Esophagus mucosa (tissue), 1 donor: ENCODE results near the gene ARID1B. TPM values are rescaled to one million over a fixed set of nuclear protein-coding genes. Genes with fewer than 3 reads are reported as not detected.
A peak's percentile ranks its signal among the peaks of the same experiment; 100 is the strongest.

Source experiments
- ATAC-seq: fragments of 200-7000 bp; cut with Tn5 transposase; one replicate; pipeline ENCODE4 v1.9.1; 2020
- total RNA-seq: library from RNA; stranded (reverse); gene quantifications from one replicate; pipeline ENCODE4 v1.2.4, GENCODE V29; 2023
- donor health status: DM: yes; HTN: yes; CAD: no.

ARID1B gene
- total RNA-seq, 1 donor from 2014 or later: 45.7 TPM

- no peak for ATAC-seq
Observed at GRCh38 chr6:157233156-157233555, 456.0 kb downstream of the ARID1B start.

DNA sequence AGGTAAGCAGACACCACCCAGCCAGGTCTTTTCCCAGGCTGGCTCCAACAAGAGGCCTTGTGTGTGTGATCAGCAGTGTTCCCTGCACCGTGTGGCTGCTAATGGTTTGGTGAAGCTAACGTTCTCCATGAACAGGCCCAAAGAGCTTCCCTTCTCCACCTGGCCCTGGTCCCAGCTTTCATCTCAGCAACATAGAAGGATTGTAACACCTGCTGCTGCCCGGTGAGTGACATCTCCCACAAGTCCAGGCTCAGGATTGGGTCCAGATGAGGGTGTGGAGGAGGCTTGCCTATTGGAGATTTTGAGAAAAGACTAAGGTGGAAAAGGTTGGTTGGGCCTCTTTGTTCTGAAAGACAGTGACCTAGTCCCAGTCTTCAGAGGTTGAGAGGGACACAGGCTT is 456.5 kb downstream of the ARID1B start:
- no peak for ATAC-seq

GRCh38 chr6:157235600-157236039 is 458.4 kb downstream of the ARID1B start:
- ATAC-seq: peak; percentile 79

DNA sequence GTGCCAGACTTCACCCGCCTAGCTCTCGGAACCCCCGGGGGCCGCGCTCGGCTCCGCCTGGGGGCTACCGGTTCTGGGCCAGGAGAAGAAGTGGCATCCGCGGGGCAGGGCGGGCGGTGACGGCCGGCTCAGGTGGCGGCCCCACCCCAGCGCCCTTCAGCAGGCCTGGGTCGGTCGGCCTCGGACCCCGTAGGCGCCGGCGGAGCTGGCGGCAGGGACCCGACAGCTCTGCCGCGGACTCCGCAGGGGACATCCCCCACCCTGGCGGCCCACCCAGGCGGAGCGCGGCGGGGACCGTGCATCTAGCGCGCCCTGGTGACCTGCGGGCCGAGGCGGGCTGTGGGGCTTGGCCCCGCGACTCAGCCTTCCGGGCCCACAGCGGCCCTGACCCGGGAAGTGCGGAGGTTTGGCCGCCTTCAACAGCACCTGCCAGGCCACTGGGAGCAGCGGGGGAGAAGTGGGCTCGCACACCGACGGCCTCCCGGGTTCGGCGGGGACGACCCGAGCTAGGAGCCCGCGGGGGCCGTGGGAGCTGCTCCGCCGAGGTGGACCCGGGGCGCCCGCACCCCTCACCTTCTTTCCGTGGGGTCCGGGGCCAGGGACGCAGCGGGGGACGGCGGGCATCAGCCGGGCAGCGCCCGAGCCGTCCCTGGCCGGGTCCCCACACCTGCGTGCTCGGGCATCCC is 459.0 kb downstream of the ARID1B start:
- peak; percentile 50 for ATAC-seq

- no peak for ATAC-seq
Observed at GRCh38 chr6:157238346-157238745, 461.2 kb downstream of the ARID1B start.

DNA sequence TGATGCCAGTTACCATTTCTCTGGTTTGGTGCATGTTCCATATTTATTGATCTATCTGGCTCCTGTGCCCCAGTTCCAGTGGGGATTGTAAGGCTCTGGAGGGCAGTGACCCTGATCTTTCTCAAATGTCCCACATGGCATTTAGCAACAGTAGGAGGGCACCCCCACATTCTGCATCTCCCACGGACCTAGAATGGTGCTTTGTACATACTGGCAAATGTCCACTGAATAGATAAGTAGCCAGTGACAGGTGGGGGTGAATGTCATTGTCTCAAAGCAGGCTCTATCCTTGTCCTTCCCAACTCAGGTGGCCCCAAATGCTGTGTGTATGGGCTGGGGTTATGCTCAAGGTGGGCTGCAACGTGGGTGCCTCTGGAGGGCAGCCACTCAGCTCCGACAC is 462.0 kb downstream of the ARID1B start:
- no peak for ATAC-seq

DNA sequence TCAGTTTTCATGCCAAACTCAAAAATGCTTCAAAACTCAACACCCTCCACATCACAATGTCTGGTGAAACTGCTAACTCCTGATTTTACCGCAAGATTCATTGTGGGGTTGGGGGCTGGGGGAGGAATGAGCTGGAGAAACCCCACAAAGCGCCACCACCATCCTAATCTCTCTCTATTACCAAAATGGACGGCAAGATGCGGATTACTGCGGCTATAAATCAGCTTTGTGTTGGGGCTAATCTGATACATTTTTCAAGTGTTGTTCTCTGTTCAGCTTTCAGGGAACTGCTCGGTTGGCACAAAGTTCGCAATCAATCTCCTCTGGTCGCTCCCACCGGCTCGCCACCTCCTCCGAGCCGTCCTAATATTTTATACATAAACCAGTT is 462.5 kb downstream of the ARID1B start:
- no peak for ATAC-seq

- peak; percentile 71 for ATAC-seq
Observed at GRCh38 chr6:157240059-157240959, 463.1 kb downstream of the ARID1B start.

DNA sequence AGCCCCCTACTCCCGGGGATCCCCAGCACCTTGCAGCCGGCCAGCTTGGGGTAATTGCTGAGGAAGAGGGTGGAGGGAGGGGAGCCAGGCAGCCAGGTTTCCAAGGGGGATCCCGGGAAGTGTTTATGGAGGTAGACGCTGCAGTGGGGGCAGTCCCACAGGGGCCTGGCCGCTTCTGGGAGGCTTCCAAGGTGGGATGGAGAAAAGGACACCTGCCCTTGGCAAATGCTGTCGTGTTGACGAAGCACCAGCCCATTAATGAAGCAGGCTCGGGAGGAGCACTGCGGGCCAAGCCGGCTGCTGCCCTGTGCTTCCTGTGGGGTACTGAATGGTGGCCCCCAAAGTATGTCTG is 463.8 kb downstream of the ARID1B start:
- ATAC-seq: no peak

- no peak for ATAC-seq
Observed at GRCh38 chr6:157242791-157243190, 465.6 kb downstream of the ARID1B start.

GRCh38 chr6:157244175-157244574 is 467.0 kb downstream of the ARID1B start:
- ATAC-seq: peak; percentile 27

- no peak for ATAC-seq
Observed at GRCh38 chr6:157244780-157245179, 467.6 kb downstream of the ARID1B start.

DNA sequence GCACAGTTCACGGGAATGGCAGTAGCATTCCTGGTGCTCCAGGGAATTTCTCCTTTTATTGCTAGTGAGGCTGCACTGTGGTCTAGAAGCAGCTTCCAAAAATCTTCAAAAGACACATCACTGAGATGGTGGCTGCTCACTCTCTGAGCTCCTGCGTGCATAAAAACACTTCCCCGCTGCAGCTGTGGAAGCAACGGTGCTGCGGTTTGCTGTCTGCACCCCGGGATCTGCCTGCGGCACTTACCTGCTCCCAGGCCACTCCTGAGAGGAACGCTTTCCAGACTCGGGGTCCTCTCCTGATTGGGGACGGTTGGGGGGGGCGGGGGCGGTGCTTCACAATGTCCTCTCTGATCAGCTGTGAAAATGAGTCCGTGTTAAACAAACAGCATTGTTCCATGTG is 468.3 kb downstream of the ARID1B start:
- no peak for ATAC-seq

GRCh38 chr6:157246048-157246630 is 469.0 kb downstream of the ARID1B start:
- no peak for ATAC-seq

DNA sequence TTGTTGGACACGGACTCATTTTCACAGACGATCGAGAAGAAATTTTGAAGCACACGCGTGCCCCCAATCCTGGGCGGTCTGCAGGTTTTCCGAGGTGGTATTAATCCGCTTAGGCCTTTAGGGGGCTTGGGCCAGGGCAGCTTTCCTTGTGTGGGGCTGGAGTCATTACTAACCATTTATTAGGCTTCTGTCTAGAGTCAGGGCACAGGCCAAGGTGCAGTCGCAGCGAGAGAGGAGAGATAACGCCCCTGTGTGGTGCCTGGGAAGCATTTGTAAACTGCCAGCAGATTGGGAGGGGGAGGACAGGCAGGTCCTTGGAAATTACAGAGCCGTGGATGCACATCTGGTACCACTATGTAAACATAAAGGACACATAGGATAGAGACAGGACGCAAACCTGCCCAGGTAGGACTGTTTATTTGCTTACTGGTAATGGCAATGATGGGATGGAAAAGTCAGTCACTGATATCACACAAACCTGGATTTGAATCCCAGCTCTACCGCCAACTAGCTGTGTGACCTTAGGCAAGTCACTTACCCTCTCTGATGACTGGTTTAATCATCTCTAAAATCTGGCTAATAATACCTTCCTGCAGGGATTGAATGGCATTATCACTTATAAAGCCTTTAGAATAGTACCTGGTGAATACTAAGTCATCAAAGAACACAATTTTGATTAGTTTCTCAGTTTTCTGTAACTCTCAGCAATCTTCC is 469.8 kb downstream of the ARID1B start:
- ATAC-seq: no peak

DNA sequence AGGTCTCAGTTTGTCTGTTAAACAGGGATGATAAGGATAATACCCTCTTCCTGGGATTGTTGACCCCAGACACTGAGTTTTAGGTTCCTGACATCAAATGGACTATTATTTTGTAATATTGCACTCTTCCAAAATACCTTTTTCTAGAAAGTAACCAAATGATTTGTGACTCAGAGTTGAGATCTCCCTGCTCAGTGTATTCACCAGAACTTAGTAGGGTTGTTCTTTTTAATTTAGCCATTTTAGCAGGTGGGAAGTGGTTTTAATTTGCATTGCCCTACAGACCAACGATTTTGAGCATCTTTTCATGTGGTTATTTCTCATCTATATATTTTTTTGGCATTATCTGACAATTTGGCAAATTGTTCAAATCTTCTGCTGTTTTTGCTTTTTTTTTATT is 471.1 kb downstream of the ARID1B start:
- no peak for ATAC-seq

DNA sequence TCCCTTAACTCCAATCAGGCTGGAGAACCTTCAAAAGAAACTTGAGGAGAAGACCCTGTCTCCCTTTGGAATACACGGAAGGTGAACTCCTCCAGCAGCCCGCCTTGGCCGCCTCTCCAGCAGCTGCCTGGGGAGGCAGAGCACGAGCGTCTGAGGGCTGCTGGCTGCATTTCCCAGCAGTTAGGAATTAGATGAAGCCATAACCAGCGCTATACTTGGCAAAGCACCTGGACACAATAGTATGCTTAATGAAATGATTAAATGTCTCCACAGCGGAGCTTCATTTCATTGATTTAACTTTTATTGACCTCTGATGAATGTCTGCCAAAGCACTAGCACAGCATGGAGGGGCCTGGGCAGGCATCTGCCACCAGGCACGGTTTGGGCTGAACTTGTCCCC is 472.6 kb downstream of the ARID1B start:
- ATAC-seq: no peak

DNA sequence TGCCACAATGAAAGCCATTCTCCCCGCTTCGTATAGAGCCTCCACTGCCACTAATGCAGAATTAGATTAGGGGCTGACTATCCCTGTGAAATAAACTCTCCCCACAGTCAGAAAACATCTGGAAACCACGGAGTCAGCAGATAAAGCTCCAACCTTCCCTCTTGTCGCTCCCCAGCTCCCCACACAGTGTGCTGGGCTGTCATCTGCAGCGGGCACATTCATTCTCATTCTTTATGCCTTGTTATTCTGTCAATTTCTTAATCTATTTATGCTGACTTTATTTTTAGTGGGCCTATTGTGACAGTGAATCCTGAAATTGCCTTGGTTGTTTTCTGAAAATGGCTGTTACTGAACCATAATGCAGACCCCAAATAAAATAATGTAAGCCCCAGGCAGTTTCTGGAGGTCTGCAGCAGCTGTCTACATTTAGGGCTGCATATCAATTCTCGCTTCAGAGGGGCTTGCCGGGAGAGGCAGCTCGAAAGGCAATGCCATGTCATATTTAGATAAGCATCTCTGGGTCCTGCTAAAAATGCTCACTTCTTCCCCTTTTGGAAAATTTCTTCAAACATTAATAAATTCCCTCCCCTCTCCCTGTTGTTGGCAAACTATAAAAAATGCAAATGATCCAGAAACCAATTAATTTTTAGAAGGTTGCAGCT is 474.5 kb downstream of the ARID1B start:
- no peak for ATAC-seq

- ATAC-seq: peak; percentile 46
Observed at GRCh38 chr6:157253017-157253416, 475.8 kb downstream of the ARID1B start.

DNA sequence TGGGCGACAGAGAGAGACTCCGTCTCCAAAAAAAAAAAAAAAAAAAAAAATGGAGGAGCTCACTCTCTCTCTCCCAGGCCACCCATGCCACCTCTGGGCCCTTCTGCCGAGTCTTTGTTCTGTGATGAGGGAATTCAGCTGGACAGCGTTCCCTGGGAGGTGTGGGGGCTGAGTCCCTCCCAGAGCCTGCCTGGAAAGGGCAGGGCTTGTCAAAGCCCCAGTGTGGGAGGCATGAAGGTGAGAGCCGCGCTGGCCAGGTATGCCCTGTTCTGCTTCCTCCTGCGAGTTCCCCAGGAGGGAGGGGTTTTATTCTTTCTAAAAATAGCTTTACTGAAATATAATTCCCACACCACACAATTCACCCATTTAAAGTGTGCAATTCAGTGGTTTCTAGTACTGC is 476.5 kb downstream of the ARID1B start:
- peak; percentile 20 for ATAC-seq

DNA sequence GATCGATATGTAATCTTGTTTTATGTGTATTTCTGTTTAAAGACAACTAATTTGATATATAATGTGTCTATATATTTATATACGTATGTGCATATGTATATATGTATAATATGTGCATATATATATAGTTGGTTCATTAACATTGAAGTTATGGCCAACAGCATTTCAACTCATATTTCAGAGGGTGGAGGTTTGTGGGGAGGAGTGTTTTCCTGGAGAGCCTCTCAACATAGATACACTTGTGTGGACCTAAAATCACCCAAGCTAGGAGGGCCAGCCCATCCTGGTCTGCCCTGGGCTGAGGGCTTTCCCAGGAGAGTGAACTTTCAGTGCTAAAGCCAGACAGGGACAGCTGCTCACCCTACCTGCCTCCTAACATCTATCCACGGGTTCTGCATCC is 477.4 kb downstream of the ARID1B start:
- no peak for ATAC-seq

DNA sequence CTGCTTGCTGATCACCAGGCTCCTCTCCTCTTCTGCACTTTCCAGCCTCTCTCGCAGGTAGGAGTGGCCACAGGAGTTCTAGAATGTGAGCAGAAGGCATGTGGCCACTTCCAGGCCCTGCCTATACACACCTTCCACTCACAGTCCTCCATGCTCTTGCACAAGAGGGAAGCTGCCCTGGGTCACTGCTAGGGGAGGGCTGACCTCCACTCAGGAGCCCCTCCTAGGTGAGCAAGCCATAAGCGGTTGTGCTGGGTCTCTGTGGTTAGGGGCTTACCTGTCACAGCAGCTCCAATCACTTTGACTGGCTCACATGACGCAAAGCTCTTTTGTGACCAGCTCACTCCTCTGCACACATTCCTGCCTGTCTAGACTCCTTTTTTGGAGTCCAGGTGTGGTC is 477.9 kb downstream of the ARID1B start:
- ATAC-seq: peak; percentile 60
